ENCODE results near the gene BAIAP2. TPM values are rescaled to one million over a fixed set of nuclear protein-coding genes. Genes with fewer than 3 reads are reported as not detected.

Gene BAIAP2
- total RNA-seq, 1 donor from 2014 or later, result 139 TPM

- H3K36me3 ChIP-seq, result peaks cover 11% of the 10 kb centered on the region
- H3K9me3 ChIP-seq, result no peaks in the 10 kb centered on the region
- peaks cover 28% of the 10 kb centered on the region for H3K27me3 ChIP-seq
- intact Hi-C loops (cut with DNase I), result no loop called here
- DNase-seq (peak; percentile 56), ATAC-seq (peak; percentile 19)
- no peak for TF ChIP-seq CTCF (IDR thresholded peaks at IDR 0.05)
- peaks cover 22% of the 10 kb centered on the region for H3K4me1 ChIP-seq
- no peak overlapping the region for H3K27ac ChIP-seq
- peak overlapping the region; percentile 8 for H3K4me3 ChIP-seq
Measured at GRCh38 chr17:81003711-81004475, 31.1 kb upstream of the BAIAP2 start.

- Histone ChIP-seq H3K27me3 (peaks cover 28% of the 10 kb centered on the region), H3K9me3 (no peaks in the 10 kb centered on the region), H3K4me3 (no peak overlapping the region), H3K4me1 (peaks cover 18% of the 10 kb centered on the region), H3K27ac (no peak overlapping the region), H3K36me3 (no peaks in the 10 kb centered on the region)
- DNase-seq (no peak), ATAC-seq (no peak)
- no peak for TF ChIP-seq CTCF (IDR thresholded peaks at IDR 0.05)
- intact Hi-C loops (cut with DNase I), result no loop called here
Measured at GRCh38 chr17:81006891-81007290, 28.1 kb upstream of the BAIAP2 start.

GRCh38 chr17:81008140-81008539 lies 26.8 kb upstream of the BAIAP2 start:
- ATAC-seq (no peak), DNase-seq (no peak)
- peaks cover 10% of the 10 kb centered on the region for H3K4me1 ChIP-seq
- no peaks in the 10 kb centered on the region for H3K9me3 ChIP-seq
- peaks cover 27% of the 10 kb centered on the region for H3K27me3 ChIP-seq
- no peak overlapping the region for H3K4me3 ChIP-seq
- intact Hi-C loops (cut with DNase I), result no loop called here
- TF ChIP-seq CTCF (IDR thresholded peaks at IDR 0.05), result no peak
- no peaks in the 10 kb centered on the region for H3K36me3 ChIP-seq
- H3K27ac ChIP-seq, result no peak overlapping the region

GRCh38 chr17:81009136-81009535 lies 25.8 kb upstream of the BAIAP2 start:
- Histone ChIP-seq H3K9me3 (no peaks in the 10 kb centered on the region), H3K36me3 (no peaks in the 10 kb centered on the region), H3K27ac (no peak overlapping the region), H3K4me1 (peaks cover 6% of the 10 kb centered on the region), H3K27me3 (peaks cover 17% of the 10 kb centered on the region), H3K4me3 (no peak overlapping the region)
- ATAC-seq, result peak; percentile 60
- peak; percentile 66 for DNase-seq
- no peak for TF ChIP-seq CTCF (IDR thresholded peaks at IDR 0.05)
- intact Hi-C loops (cut with DNase I), result no loop called here

- DNase-seq, result no peak
- Histone ChIP-seq H3K4me1 (no peaks in the 10 kb centered on the region), H3K9me3 (no peaks in the 10 kb centered on the region), H3K4me3 (no peak overlapping the region), H3K36me3 (no peaks in the 10 kb centered on the region), H3K27me3 (no peaks in the 10 kb centered on the region), H3K27ac (no peak overlapping the region)
- intact Hi-C loops (cut with DNase I), result no loop called here
- ATAC-seq, result no peak
- TF ChIP-seq CTCF (IDR thresholded peaks at IDR 0.05), result no peak
Measured at GRCh38 chr17:81010935-81011334, 24.0 kb upstream of the BAIAP2 start.
